GM19455 (cell line): ENCODE results near the gene MCFD2.
"Not testable (repeated sequence)": the region's sequence is repeated elsewhere in the genome, so short reads cannot be mapped to it uniquely, and the experiment has no call there.

Experiments
- ATAC-seq: cut with Tn5 transposase; IDR thresholded peaks from one replicate; pipeline ENCODE4 v1.9.1; 2021; ENCODE audit not compliant: unreplicated experiment

Gene MCFD2

GRCh38 chr2:46904908-46905678, 10.5 kb downstream of the MCFD2 start:
- not testable (repeated sequence) for ATAC-seq

- ATAC-seq, result not testable (repeated sequence)
These were observed 12.6 kb downstream of the MCFD2 start for GRCh38 chr2:46902980-46903379.

GRCh38 chr2:46902465-46902864, 13.1 kb downstream of the MCFD2 start:
- ATAC-seq, result no peak

- no peak for ATAC-seq
These were observed 14.0 kb downstream of the MCFD2 start for GRCh38 chr2:46901611-46902010.

- no peak for ATAC-seq
These were observed 15.2 kb downstream of the MCFD2 start for GRCh38 chr2:46900381-46900780.

GRCh38 chr2:46899053-46899452, 16.6 kb downstream of the MCFD2 start:
- no peak for ATAC-seq

- ATAC-seq, result no peak
These were observed 17.6 kb downstream of the MCFD2 start for GRCh38 chr2:46898024-46898423.

GRCh38 chr2:46893269-46893939, 22.2 kb downstream of the MCFD2 start:
- no peak for ATAC-seq

- no peak for ATAC-seq
These were observed 23.6 kb downstream of the MCFD2 start for GRCh38 chr2:46891956-46892553.

- no peak for ATAC-seq
These were observed 27.1 kb downstream of the MCFD2 start for GRCh38 chr2:46888421-46888952.

GRCh38 chr2:46887028-46887885, 28.3 kb downstream of the MCFD2 start:
- ATAC-seq, result no peak

- no peak for ATAC-seq
These were observed 29.2 kb downstream of the MCFD2 start for GRCh38 chr2:46886268-46887027.

GRCh38 chr2:46885376-46885775, 30.2 kb downstream of the MCFD2 start:
- no peak for ATAC-seq

GRCh38 chr2:46879511-46879910, 36.1 kb downstream of the MCFD2 start:
- no peak for ATAC-seq

GRCh38 chr2:46878886-46879285, 36.7 kb downstream of the MCFD2 start:
- ATAC-seq, result no peak

GRCh38 chr2:46878240-46878877, 37.2 kb downstream of the MCFD2 start:
- no peak for ATAC-seq

GRCh38 chr2:46877619-46878113, 37.9 kb downstream of the MCFD2 start:
- ATAC-seq, result no peak

GRCh38 chr2:46876741-46877384, 38.7 kb downstream of the MCFD2 start:
- no peak for ATAC-seq
